Embryonic facial prominence (tissue), 1 donor: ENCODE measurements around the gene DAG1.

Source experiments
- DNase-seq: peaks from one replicate; pipeline ENCODE4 v3.0.0-alpha.2; 2016; ENCODE audit errors: extremely low spot score

Gene DAG1

DNA sequence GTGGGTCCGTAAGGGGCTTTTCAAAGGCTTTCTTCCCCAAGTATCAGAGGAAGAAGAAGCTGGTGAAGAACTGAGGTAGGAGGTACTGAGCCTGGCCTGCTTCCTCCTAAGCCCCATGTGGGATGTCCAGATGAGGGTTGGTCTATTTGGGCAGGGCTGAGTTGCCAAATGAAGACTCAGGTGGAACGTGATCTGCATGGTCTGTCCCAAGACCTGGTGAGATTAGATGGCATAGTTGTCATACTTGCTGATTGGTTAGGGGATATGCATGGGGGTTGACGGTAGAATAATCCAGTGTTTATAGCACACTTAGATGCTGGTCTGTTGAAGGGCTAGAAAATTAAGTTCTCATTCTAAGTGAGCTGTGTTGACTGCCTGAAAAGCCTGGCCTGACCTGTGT, 47.9 kb downstream of the DAG1 start:
- DNase-seq = no peak

DNA sequence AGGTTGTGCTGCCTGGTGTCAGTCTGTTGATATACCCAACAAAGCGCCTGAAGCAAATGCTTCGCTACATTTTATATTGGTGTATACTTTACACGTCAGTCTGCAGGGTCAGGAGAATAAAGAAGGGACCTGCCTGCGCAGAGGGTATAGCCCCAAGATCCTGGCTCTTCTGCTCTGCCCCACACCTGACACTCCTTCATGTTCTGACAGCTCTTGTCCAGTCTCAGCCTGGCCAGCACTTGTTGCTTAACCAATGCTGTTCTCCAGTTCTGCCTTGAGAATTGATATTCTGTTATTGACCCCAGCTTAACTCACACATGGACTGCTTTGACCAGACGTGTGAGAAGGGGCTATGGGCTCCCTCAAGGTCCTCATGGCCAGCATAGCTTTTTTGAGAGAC, 48.4 kb downstream of the DAG1 start:
- no peak for DNase-seq

DNA sequence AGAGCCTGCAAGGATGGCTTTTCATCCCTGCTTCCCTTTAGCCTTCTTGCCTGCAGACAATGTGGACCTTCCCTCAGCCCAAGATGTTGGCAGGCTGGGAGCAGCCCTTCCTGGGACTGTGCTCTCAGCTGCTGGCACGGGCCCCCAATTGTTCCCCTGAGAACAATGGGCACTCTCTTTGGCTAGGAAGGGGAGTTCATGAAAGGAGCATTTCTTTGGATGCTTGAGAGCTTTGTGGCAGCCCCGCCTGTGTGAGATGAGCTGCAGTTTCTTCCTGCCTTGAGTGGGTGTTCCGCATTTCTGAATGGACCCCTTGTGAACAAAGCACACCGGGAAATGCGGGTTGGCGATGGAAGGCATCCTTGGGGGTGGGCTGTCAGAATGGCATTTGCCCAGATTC, 49.2 kb downstream of the DAG1 start:
- DNase-seq = no peak

- no peak for DNase-seq
Measured at GRCh38 chr3:49519916-49520385, 49.9 kb downstream of the DAG1 start.

DNA sequence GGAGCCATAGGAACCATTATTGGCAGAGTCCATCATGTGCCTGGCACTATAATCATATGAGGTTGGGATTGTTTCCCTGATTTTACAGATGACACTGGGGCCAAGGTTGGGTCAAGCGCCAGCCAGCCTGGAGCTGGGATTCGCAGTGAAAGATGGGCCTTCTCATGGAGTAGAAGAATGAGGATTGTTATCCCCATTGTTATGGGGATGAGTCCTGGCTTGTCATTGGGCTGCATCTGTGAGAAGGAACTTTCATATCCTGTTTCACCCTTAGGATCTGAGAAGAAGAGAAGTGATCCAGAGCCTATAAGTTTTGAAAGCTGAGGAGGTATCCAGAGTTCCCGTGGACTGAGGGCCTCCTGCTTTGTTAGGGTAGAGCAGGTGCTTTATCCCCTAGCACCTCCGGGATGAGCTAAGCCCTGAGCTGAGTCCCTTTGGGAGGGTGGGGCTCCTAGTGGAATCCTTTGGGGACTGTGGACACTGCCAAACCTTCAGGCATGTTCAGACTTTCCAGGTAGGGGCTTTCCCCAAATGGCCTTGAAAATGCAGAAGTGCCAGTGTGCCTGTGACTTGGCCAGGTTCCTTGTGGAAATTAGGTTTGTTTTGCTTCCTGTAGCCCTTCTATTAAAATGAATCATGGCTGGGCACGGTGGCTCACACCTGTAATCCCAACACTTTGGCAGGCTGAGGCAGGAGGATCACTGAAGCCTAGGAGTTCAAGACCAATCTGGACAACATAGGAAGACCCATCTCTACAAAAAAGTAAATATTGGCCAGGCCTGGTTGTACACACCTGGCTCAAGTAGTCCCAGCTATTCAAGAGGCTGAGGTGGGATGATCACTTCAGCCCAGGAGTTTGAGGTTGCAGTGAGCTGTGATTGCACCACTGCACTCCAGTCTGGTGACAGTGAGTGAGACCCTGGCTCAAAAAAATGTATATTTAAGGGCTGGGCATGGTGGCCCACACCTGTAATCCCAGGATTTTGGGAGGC, 54.0 kb downstream of the DAG1 start:
- no peak for DNase-seq

DNA sequence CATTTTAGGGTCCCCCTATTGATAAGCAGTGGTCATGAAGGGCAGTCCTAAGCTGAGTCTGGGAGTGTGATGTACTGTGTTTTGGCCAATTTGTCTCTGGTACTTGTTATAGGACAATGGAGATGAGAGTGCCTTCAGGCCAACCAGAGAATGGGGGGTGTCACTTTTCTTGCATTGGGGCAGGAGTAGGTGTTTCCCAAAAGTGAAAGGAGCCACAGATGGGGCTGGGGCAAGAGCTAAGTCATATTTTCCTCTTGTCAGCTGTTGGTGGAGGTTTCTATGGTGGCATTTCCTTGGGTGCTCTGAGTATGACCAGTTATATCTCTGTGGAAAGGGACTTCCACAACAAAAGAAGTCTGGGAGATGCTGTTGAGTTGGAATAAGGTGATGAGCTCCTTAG, 59.5 kb downstream of the DAG1 start:
- no peak for DNase-seq

DNA sequence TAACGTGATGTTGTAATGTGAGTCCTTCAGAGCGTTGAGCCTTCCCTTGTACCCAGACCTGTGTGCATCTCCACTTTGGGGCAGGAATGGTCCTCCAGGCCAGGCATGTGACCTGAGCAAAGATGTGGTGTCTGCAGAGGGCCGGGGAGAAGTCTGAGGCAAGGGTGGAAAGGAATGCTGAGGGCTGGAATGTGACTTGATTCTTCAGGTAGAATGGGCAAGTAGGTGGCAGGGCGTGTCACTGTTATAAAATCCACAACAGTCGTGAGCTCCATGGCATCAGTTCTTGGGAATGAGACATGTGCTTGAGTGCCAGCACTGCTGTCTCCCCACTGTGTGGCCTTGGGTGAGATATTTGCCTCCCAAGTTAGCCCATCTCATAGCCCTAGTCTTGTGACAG, 60.2 kb downstream of the DAG1 start:
- DNase-seq = no peak

GRCh38 chr3:49530701-49531100, 60.6 kb downstream of the DAG1 start:
- DNase-seq = no peak

GRCh38 chr3:49531218-49531617, 61.2 kb downstream of the DAG1 start:
- DNase-seq = no peak

GRCh38 chr3:49531715-49532114, 61.6 kb downstream of the DAG1 start:
- DNase-seq = no peak

DNA sequence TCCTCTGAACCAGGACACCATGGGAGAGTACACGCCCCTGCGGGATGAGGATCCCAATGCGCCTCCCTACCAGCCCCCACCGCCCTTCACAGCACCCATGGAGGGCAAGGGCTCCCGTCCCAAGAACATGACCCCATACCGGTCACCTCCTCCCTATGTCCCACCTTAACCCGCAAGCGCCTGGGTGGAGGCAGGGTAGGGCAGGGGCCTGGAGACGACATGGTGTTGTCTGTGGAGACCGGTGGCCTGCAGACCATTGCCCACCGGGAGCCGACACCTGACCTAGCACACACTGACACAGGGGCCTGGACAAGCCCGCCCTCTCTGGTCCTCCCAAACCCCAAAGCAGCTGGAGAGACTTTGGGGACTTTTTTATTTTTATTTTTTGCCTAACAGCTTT, 63.0 kb downstream of the DAG1 start:
- DNase-seq = no peak

DNA sequence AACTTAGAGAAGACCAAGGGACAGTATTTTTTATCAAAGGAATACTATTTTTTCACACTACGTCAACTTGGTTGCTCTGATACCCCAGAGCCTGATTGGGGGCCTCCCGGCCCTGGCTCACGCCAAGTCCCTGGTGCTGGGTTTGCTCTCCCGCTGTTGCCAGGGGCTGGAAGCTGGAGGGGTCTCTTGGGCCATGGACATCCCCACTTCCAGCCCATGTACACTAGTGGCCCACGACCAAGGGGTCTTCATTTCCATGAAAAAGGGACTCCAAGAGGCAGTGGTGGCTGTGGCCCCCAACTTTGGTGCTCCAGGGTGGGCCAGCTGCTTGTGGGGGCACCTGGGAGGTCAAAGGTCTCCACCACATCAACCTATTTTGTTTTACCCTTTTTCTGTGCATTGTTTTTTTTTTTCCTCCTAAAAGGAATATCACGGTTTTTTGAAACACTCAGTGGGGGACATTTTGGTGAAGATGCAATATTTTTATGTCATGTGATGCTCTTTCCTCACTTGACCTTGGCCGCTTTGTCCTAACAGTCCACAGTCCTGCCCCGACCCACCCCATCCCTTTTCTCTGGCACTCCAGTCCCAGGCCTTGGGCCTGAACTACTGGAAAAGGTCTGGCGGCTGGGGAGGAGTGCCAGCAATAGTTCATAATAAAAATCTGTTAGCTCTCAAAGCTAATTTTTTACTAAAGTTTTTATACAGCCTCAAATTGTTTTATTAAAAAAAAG, 63.9 kb downstream of the DAG1 start:
- DNase-seq = no peak

- DNase-seq = no peak
Measured at GRCh38 chr3:49534581-49535441, 64.7 kb downstream of the DAG1 start.

DNA sequence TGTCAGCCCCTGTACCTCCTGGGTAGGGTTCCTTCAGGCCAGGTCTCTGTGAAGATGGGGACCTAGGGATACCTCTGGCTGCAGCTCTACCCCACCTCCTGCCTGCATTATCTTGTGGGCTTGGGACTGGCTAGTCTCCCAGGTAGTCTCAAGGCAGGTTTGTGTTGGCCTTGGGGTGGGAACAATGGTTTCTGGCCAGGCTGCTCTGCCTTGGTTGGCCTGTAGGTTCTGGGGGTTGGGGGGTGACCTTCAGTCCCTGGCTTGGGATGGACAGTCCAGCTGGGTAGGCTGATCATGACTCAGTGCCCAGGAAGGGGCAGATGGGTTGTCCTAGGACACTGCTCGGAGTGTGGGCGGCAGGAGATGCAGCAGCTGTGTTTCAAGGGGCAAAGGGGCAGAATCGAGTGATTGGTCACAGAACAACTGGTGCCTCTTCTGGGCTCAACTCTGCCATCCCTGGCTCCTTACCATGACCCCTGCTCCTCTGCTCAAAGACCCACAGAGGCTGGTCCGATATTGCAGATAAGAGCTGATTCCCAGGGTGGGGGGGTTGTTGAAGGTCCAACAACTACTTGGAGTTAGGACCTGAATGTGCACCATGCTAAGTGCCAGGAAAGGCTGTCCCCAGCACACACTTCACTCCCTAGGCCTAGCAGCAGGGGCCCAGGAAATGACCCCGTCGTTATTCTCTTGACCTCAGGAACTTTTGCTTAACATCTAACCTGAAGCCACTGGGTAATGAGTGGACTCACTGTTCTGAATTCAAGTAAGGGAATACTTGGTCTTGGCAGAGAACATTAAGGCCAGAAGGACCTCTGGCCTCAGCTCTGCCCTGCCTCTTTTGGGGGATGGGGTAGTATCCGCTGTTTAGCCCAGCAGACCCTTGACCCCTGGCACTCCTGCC, 66.2 kb downstream of the DAG1 start:
- DNase-seq = no peak

DNA sequence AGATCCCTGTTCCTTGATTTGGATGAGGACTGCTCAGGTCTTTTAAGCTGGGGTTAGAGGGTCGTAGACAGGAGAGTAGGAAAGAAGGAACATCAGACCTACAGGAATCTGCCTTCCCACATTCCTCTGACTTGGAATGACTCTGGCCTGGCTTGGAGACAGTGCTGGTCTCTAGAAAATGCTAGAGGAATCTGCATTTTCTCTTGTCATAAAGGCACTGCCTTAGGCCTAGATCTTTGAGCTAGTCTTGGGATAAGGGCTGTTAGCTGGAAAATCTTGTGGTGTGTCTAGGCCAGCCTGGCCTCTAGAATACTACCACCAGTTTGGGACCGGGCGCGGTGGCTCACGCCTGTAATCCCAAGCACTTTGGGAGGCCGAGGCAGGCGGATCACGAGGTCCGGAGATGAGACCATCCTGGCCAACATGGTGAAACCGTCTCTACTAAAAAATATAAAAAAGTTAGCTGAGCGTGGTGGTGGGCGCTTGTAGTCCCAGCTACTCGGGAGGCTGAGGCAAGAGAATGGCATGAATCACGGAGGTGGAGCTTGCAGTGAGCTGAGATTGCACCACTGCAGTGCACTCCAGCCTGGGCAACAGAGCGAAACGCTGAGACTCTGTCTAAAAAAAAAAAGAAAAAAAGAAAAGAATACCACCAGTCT, 66.9 kb downstream of the DAG1 start:
- no peak for DNase-seq

- DNase-seq = peak; percentile 77
Measured at GRCh38 chr3:49539659-49540560, 69.8 kb downstream of the DAG1 start.

GRCh38 chr3:49552087-49552486, 82.0 kb downstream of the DAG1 start:
- no peak for DNase-seq

DNA sequence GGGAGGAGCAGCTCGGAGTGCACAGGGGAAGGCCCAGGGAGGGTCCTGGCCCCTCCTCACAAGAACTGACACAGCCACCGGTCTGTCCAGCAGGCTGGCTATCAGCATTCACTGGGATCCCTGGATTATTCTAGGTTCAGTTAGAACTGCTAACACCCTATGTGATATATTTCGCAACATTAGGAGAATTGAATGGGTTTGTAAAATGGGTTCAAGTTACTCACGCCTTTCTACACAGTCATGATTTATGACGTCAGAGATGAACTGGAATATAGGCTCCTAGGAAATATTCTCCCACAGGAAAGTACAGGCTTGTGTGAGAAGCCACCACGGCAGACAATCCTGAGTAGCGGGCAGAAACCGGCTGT, 83.2 kb downstream of the DAG1 start:
- no peak for DNase-seq
